Retinal pigment epithelial cell (primary cell): ENCODE results near the gene MATCAP1.

Source experiments
- DNase-seq: peaks from one replicate; pipeline ENCODE4 v3.0.0-alpha.2; 2010; ENCODE audit warnings: low read depth
- H3K4me3 ChIP-seq: 2 replicates; pipeline ENCODE4 v1.5.1; 2011; ENCODE audit warnings: mild to moderate bottlenecking, low read length, control low read depth, moderate library complexity
- CTCF ChIP-seq: conservative IDR thresholded peaks from 2 replicates; pipeline ENCODE4 v1.5.1; 2011; ENCODE audit warnings: low read depth, low read length, control low read depth, inconsistent platforms

MATCAP1 gene

GRCh38 chr16:67200491-67200890, 16.7 kb upstream of the MATCAP1 start:
- TF ChIP-seq CTCF, result no peak
- no peak for DNase-seq
- no peak overlapping the region for H3K4me3 ChIP-seq

- peak; percentile 7 for TF ChIP-seq CTCF
- DNase-seq, result no peak
- H3K4me3 ChIP-seq, result no peak overlapping the region
Measured at GRCh38 chr16:67199808-67200198, 16.0 kb upstream of the MATCAP1 start.

GRCh38 chr16:67199011-67199807, 15.4 kb upstream of the MATCAP1 start, which contains the start of gene ELMO3:
Gene ELMO3 (plus strand): TSS chr16:67199131. CDS start chr16:67199327, 196 bp downstream.
- TF ChIP-seq CTCF, result peak; percentile 61
- no peak within 1 kb of the TSS for H3K4me3 ChIP-seq
- no peak for DNase-seq

GRCh38 chr16:67198238-67198734, 14.5 kb upstream of the MATCAP1 start:
- TF ChIP-seq CTCF, result peak; percentile 82
- DNase-seq, result no peak
- H3K4me3 ChIP-seq, result no peak overlapping the region

- no peak for TF ChIP-seq CTCF
- no peak for DNase-seq
- H3K4me3 ChIP-seq, result no peak overlapping the region
Measured at GRCh38 chr16:67197704-67198103, 13.9 kb upstream of the MATCAP1 start.

GRCh38 chr16:67196881-67197280, 13.1 kb upstream of the MATCAP1 start:
- TF ChIP-seq CTCF, result no peak
- no peak overlapping the region for H3K4me3 ChIP-seq
- no peak for DNase-seq

- no peak for DNase-seq
- no peak overlapping the region for H3K4me3 ChIP-seq
- no peak for TF ChIP-seq CTCF
Measured at GRCh38 chr16:67195676-67196075, 11.9 kb upstream of the MATCAP1 start.
